K562 (cell line): ENCODE results near the gene AFDN. TPM values are rescaled to one million over a fixed set of nuclear protein-coding genes. Genes with fewer than 3 reads are reported as not detected.

Experiments used
- ATAC-seq: fragments of 200-7000 bp; cut with Tn5 transposase; 3 replicates; pipeline ENCODE4 v1.9.1; 2020; ENCODE audit warnings: moderate library complexity
- BruUV-seq: library from RNA; stranded (reverse); fragments of 400-500 nt; replicated peaks from 2 replicates; lab custom pipeline; 2021; lab: Mats Ljungman, UMichigan
- CTCF ChIA-PET: fragments of 300-600 bp; formaldehyde crosslinking; extraction: SDS; loops from one replicate; lab custom pipeline; 2021; ENCODE audit warnings: low intra/inter-chr PET ratio; lab: Yijun Ruan, JAX
- POLR2A ChIA-PET: fragments of 300-600, 350-650 bp; sonication (Branson Sonifier 250); formaldehyde crosslinking; extraction: SDS; loops from one replicate; lab custom pipeline; 2021; ENCODE audit warnings: antibody characterized with exemption, inconsistent platforms; lab: Yijun Ruan, JAX
- DNase-seq, 4 experiments: peaks; one replicate each; pipeline versions ENCODE4 v3.0.0 to v3.0.0-alpha.2; 2011 to 2018; ENCODE audit warnings: low spot score in 3 of 4, mixed read lengths in 3 of 4; ENCODE audit errors: extremely low read depth in 1 of 4
- FAIRE-seq: peaks from 2 replicates; lab custom pipeline; 2011; peaks lifted over from hg19 to GRCh38; lab: Jason Lieb, UNC
- H2AFZ ChIP-seq: 2 replicates; pipeline ENCODE4 v1.6.0; 2011; ENCODE audit warnings: low read depth, low read length, control low read depth, inconsistent platforms
- H3K27ac ChIP-seq: fragments of 200-600 bp; 3 replicates; pipeline ENCODE4 v1.8.0; 2011; ENCODE audit warnings: low read depth, mild to moderate bottlenecking, control low read depth, inconsistent platforms, low read length, moderate library complexity, mixed read lengths; ENCODE audit errors: extremely low read depth
- H3K27me3 ChIP-seq, 2 experiments: fragments of 300-600 bp in 1 of 2; 2 replicates in 1 of 2; 3 replicates in 1 of 2; pipeline versions ENCODE4 v1.6.0 to v1.8.0; 2011; ENCODE audit warnings: inconsistent platforms in 2 of 2, low read length in 2 of 2, mild to moderate bottlenecking in 1 of 2, mixed read lengths in 1 of 2, moderate library complexity in 1 of 2; ENCODE audit not compliant: control insufficient read depth in 2 of 2, insufficient read depth in 2 of 2
- H3K36me3 ChIP-seq: fragments of 300-600 bp; 3 replicates; pipeline ENCODE4 v1.8.0; 2011; ENCODE audit warnings: mild to moderate bottlenecking, low read length, inconsistent platforms; ENCODE audit not compliant: control insufficient read depth, insufficient read depth
- H3K4me1 ChIP-seq, 2 experiments: fragments of 200-600 bp in 1 of 2; replicated peaks in 1 of 2; 2 replicates in 1 of 2; 3 replicates in 1 of 2; pipeline versions ENCODE4 v1.5.1 to v1.8.0; 2011; ENCODE audit warnings: inconsistent platforms in 2 of 2, low read length in 2 of 2, mild to moderate bottlenecking in 1 of 2, mixed read lengths in 1 of 2, moderate library complexity in 1 of 2; ENCODE audit not compliant: control insufficient read depth in 2 of 2, insufficient read depth in 2 of 2
- H3K4me2 ChIP-seq: 2 replicates; pipeline ENCODE4 v1.6.1; 2011; ENCODE audit warnings: low read length, control low read depth, inconsistent platforms, mixed read lengths; ENCODE audit not compliant: insufficient read depth
- H3K4me3 ChIP-seq: fragments of 200-600 bp; sonication (generic), shearing (Covaris generic); 2 replicates; pipeline ENCODE4 v1.5.1; 2016; ENCODE audit warnings: control low read depth, inconsistent platforms
- H3K79me2 ChIP-seq: fragments of 200-600 bp; 3 replicates; pipeline ENCODE4 v1.8.0; 2011; ENCODE audit warnings: low read length, inconsistent platforms; ENCODE audit not compliant: control insufficient read depth, insufficient read depth
- H3K9ac ChIP-seq, 2 experiments: 2 replicates each; pipeline versions ENCODE4 v1.6.0 to v1.6.1; 2011; ENCODE audit warnings: low read depth in 2 of 2, low read length in 2 of 2, control low read depth in 1 of 2, inconsistent platforms in 1 of 2, mild to moderate bottlenecking in 1 of 2, mixed read lengths in 1 of 2; ENCODE audit not compliant: insufficient read depth in 1 of 2
- H3K9me1 ChIP-seq: one replicate; pipeline ENCODE4 v1.6.0; 2011; ENCODE audit warnings: inconsistent platforms, mild to moderate bottlenecking, low read length, moderate library complexity; ENCODE audit not compliant: control insufficient read depth, insufficient read depth
- H3K9me3 ChIP-seq: replicated peaks from 2 replicates; pipeline ENCODE4 v1.5.1; 2011; ENCODE audit warnings: low read depth, low read length, inconsistent platforms; ENCODE audit not compliant: control insufficient read depth, insufficient read depth
- H4K20me1 ChIP-seq: replicated peaks from 2 replicates; pipeline ENCODE4 v1.6.1; 2011; ENCODE audit warnings: low read length, inconsistent platforms, mixed read lengths; ENCODE audit not compliant: control insufficient read depth, insufficient read depth
- ATF1 ChIP-seq, 2 experiments: fragments of 450-650 bp in 1 of 2; IDR thresholded peaks; 2 replicates each; pipeline ENCODE4 v1.6.1; 2016; ENCODE audit warnings: missing compliant biosample characterization in 1 of 2, missing genetic modification characterization in 1 of 2
- BHLHE40 ChIP-seq: IDR thresholded peaks from 2 replicates; pipeline ENCODE4 v1.6.1; 2011; ENCODE audit warnings: low read length, improper control_type of control experiment
- ESRRA ChIP-seq: fragments of 450-650 bp; IDR thresholded peaks from 2 replicates; pipeline ENCODE4 v1.6.1; 2014; ENCODE audit warnings: low read depth, mild to moderate bottlenecking, moderate library complexity, borderline replicate concordance
- KAT7 ChIP-seq: sonication (generic); formaldehyde crosslinking; IDR thresholded peaks from 2 replicates; pipeline ENCODE4 v1.8.0; 2022; ENCODE audit warnings: missing genetic modification reagents, mild to moderate bottlenecking, borderline replicate concordance
- MEIS2 ChIP-seq: fragments of 450-650 bp; IDR thresholded peaks from 2 replicates; pipeline ENCODE4 v1.6.1; 2014; ENCODE audit warnings: mild to moderate bottlenecking; ENCODE audit not compliant: partially characterized antibody
- MTA1 ChIP-seq: fragments of 450-650 bp; IDR thresholded peaks from 2 replicates; pipeline ENCODE4 v1.6.1; 2017; ENCODE audit warnings: borderline replicate concordance
- RBM25 ChIP-seq: fragments of 200-400 bp; formaldehyde crosslinking; IDR thresholded peaks from 2 replicates; pipeline ENCODE4 v1.6.1; 2018; ENCODE audit warnings: low read length, low read depth, moderate library complexity; ENCODE audit not compliant: severe bottlenecking
- ZBTB1 ChIP-seq: sonication (generic); formaldehyde crosslinking; IDR thresholded peaks from 2 replicates; pipeline ENCODE4 v1.8.1; 2023; ENCODE audit warnings: missing genetic modification reagents, low read depth, mild to moderate bottlenecking, borderline replicate concordance
- ZNF239 ChIP-seq: fragments of 250-450 bp; sonication (Bioruptor Pico); IDR thresholded peaks from 2 replicates; pipeline ENCODE4 v1.4.0; 2020; ENCODE audit warnings: mild to moderate bottlenecking
- ZNF79 ChIP-seq: fragments of 250-450 bp; sonication (Bioruptor Pico); IDR thresholded peaks from 2 replicates; pipeline ENCODE4 v1.4.0; 2020; ENCODE audit warnings: low read depth, mild to moderate bottlenecking, moderate library complexity
- WGBS: fragments of 100-300 bp; shearing (Covaris generic); methylation state at CpG from one replicate; pipeline ENCODE4 v1.1.6; 2016; ENCODE audit warnings: low coverage, mixed read lengths; ENCODE audit not compliant: insufficient coverage; ENCODE audit errors: missing lambda C conversion rate; 5-methylcytosine and 5-hydroxymethylcytosine counted together
- in situ Hi-C: fragments of 300-500 bp; cut with MboI; formaldehyde crosslinking; loops from 4 replicates; pipeline ENCODE4 v1.15.0; 2018; ENCODE audit warnings: inconsistent platforms, mixed read lengths
- intact Hi-C: fragments of 100-400 bp; cut with micrococcal nuclease; formaldehyde crosslinking; loops from 2 replicates; pipeline ENCODE4 v1.14.2; 2022
- polyA plus RNA-seq, 8 experiments: library from polyadenylated mRNA; depleted of rRNA in 4 of 8; stranded (reverse) in 5 of 8; unstranded in 3 of 8; fragments of >200 nt; fragmentation: Nextera tagmentation in 2 of 8; fragmentation: Illumina TruSeq in 1 of 8; extraction: Ambion mirVana in 2 of 8; extraction: Trizol in 1 of 8; gene quantifications; 2 replicates each; pipeline versions ENCODE4 v1.2.1 to v1.2.3, GENCODE V29; 2011 to 2014; ENCODE audit warnings: inconsistent platforms in 1 of 8, missing spikeins in 1 of 8
- total RNA-seq, 7 experiments: library from RNA; depleted of rRNA in 6 of 7; stranded (reverse); fragments of >200 nt in 6 of 7; fragmentation: Illumina TruSeq in 2 of 7; extraction: Trizol in 2 of 7; gene quantifications; 2 replicates each; pipeline versions ENCODE4 v1.2.1 to v1.2.3, GENCODE V29; 2011 to 2021; ENCODE audit warnings: low replicate concordance in 1 of 7
- TF ChIP-seq, protein P1 (sequence below), 2 experiments: fragments of 450-650 bp; IDR thresholded peaks; 2 replicates each; pipeline ENCODE4 v1.6.1; 2018; ENCODE audit warnings: mild to moderate bottlenecking in 2 of 2, low read depth in 1 of 2; ENCODE audit not compliant: partially characterized antibody in 2 of 2

AFDN gene
- total and polyA plus RNA-seq, 9 of the 15 experiments (the other 6 are each of a cell fraction or from before 2014, with no cell fraction given): 7.2 to 129 (median 105) TPM

DNA sequence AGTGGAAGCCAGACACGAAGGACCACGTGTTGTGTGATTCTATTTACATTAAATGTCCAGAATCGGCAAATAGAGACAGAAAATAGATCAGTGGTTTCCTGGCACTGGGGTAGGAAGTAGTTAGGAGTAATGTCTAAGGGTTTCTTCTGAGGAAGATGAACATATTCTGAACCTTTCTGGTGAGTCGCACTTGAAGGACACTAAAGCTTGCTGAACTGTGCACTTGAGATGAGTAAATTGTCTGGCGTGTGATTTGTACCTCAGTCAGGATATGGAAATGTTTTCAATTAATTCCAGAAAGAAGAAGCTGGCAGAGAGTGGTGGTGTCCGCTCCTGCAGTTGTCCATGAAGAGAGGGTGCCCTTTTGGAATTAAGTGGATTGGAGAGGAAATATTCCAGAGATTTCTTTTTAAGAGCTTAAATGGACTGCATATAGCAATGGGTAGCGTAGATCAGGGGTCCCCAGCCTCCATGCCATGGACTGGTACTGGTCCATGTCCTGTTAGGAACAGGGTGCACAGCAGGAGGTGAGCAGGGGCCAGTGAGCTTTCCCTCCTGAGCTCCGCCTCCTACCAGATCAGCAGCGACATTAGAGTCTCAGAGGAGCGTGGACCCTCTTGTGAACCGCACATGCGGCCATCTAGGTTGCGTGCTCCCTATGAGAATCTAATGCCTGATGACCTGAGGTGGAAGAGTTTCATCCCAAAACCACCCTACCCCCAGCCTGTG lies 158.3 kb downstream of the AFDN start:
- WGBS: 3% methylated on average over 13 of the region's 13 CpGs
- POLR2A ChIA-PET: interaction anchor here (0.7 to 0.8 kb wide), 3 partner anchors 22 to 379 kb away, joined by 3 to 4 read pairs (median 3); no protein-coding TSS in a partner anchor
- peaks cover 0 to 25% of the 10 kb centered on the region in 2 experiments; a peak in 1 of 5 replicates for H3K4me1 ChIP-seq
- CTCF ChIA-PET: no interaction called here
- H3K9ac ChIP-seq: no peak overlapping the region
- H3K79me2 ChIP-seq: no peaks in the 10 kb centered on the region
- H3K27me3 ChIP-seq: peaks cover 71 to 73% of the 10 kb centered on the region in 2 experiments
- H3K4me2 ChIP-seq: no peak overlapping the region
- intact Hi-C loops: no loop called here
- H3K9me1 ChIP-seq: peaks cover 4% of the 10 kb centered on the region
- H3K4me3 ChIP-seq: no peak overlapping the region
- H3K9me3 ChIP-seq: no peaks in the 10 kb centered on the region
- in situ Hi-C loops: no loop called here
- FAIRE-seq (no peak), ATAC-seq (no peak), DNase-seq (no peak)
- no peaks in the 10 kb centered on the region for H3K36me3 ChIP-seq
- H4K20me1 ChIP-seq: 0 out of 2 replicates have a peak, but pooled peaks cover 4% of the 10 kb centered on the region
- no TSS peak for BruUV-seq
- H2AFZ ChIP-seq: no peak overlapping the region
- no peak overlapping the region for H3K27ac ChIP-seq
- TF ChIP-seq MEIS2 (no peak), KAT7 (CRISPR knock-in tag) (no peak), ESRRA (no peak), ZBTB1 (CRISPR knock-in tag) (no peak), ATF1 (CRISPR knock-in tag; IDR thresholded peaks at IDR 0.05) (no peak), ATF1 (tag; IDR thresholded peaks at IDR 0.05) (no peak), RBM25 (no peak), MTA1 (no peak), ZNF239 (CRISPR knock-in tag) (no peak), BHLHE40 (no peak), ZNF79 (CRISPR knock-in tag) (no peak)
- TF ChIP-seq, protein P1, sequence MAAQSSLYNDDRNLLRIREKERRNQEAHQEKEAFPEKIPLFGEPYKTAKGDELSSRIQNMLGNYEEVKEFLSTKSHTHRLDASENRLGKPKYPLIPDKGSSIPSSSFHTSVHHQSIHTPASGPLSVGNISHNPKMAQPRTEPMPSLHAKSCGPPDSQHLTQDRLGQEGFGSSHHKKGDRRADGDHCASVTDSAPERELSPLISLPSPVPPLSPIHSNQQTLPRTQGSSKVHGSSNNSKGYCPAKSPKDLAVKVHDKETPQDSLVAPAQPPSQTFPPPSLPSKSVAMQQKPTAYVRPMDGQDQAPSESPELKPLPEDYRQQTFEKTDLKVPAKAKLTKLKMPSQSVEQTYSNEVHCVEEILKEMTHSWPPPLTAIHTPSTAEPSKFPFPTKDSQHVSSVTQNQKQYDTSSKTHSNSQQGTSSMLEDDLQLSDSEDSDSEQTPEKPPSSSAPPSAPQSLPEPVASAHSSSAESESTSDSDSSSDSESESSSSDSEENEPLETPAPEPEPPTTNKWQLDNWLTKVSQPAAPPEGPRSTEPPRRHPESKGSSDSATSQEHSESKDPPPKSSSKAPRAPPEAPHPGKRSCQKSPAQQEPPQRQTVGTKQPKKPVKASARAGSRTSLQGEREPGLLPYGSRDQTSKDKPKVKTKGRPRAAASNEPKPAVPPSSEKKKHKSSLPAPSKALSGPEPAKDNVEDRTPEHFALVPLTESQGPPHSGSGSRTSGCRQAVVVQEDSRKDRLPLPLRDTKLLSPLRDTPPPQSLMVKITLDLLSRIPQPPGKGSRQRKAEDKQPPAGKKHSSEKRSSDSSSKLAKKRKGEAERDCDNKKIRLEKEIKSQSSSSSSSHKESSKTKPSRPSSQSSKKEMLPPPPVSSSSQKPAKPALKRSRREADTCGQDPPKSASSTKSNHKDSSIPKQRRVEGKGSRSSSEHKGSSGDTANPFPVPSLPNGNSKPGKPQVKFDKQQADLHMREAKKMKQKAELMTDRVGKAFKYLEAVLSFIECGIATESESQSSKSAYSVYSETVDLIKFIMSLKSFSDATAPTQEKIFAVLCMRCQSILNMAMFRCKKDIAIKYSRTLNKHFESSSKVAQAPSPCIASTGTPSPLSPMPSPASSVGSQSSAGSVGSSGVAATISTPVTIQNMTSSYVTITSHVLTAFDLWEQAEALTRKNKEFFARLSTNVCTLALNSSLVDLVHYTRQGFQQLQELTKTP (IDR thresholded peaks at IDR 0.05; ENCODE audit: low read depth in 1 of 2, partially characterized antibody in 2 of 2): no peak
